NOMO-1 treated with DMSO at 0.1 percent for 48 hours (cell line): ENCODE results near the gene CAMLG.

Experiments
- DNase-seq: peaks from one replicate; lab custom pipeline; 2025; ENCODE audit not compliant: unreplicated experiment; lab: John Stamatoyannopoulos, UW

CAMLG gene

GRCh38 chr5:134777366-134777765 lies 39.0 kb downstream of the CAMLG start:
- peak; percentile 49 for DNase-seq

GRCh38 chr5:134784241-134784920 lies 46.0 kb downstream of the CAMLG start:
- no peak for DNase-seq

- no peak for DNase-seq
Observed at GRCh38 chr5:134784946-134785620, 46.7 kb downstream of the CAMLG start.

GRCh38 chr5:134787692-134788091 lies 49.3 kb downstream of the CAMLG start:
- DNase-seq = no peak

- no peak for DNase-seq
Observed at GRCh38 chr5:134791580-134791979, 53.2 kb downstream of the CAMLG start.

GRCh38 chr5:134792286-134792685 lies 53.9 kb downstream of the CAMLG start:
- DNase-seq = no peak

GRCh38 chr5:134793111-134793510 lies 54.8 kb downstream of the CAMLG start:
- DNase-seq = no peak

GRCh38 chr5:134794082-134794481 lies 55.7 kb downstream of the CAMLG start:
- DNase-seq = no peak

GRCh38 chr5:134794819-134795218 lies 56.5 kb downstream of the CAMLG start:
- DNase-seq = no peak

GRCh38 chr5:134798468-134798867 lies 60.1 kb downstream of the CAMLG start:
- no peak for DNase-seq
